ENCODE results near the gene HOTAIR.

Gene HOTAIR

GRCh38 chr12:53990311-53991076, 15.7 kb upstream of the HOTAIR start:
- no peak for DNase-seq
- no peaks in the 10 kb centered on the region for H3K36me3 ChIP-seq
- H3K9me3 ChIP-seq (ENCODE audit: severe bottlenecking): no peaks in the 10 kb centered on the region
- no peak for TF ChIP-seq CTCF (IDR thresholded peaks at IDR 0.05; ENCODE audit: low read depth, low read length)
- H3K27ac ChIP-seq: peak overlapping the region; percentile 16
- no peak overlapping the region for H3K4me3 ChIP-seq (ENCODE audit: low read depth, low read length)
- H3K27me3 ChIP-seq (ENCODE audit: insufficient read depth, low read depth, severe bottlenecking): no peaks in the 10 kb centered on the region

- H3K9me3 ChIP-seq (ENCODE audit: severe bottlenecking): no peaks in the 10 kb centered on the region
- peak; percentile 43 for DNase-seq
- no peaks in the 10 kb centered on the region for H3K36me3 ChIP-seq
- peak overlapping the region; percentile 1; the same call in 1 of the 2 replicates for H3K27ac ChIP-seq
- peak; percentile 46; the same call in 1 of the 2 replicates for TF ChIP-seq CTCF (IDR thresholded peaks at IDR 0.05; ENCODE audit: low read depth, low read length)
- H3K27me3 ChIP-seq (ENCODE audit: insufficient read depth, low read depth, severe bottlenecking): no peaks in the 10 kb centered on the region
- H3K4me3 ChIP-seq (ENCODE audit: low read depth, low read length): no peak overlapping the region
Measured at GRCh38 chr12:53989227-53990113, 14.7 kb upstream of the HOTAIR start.

- Histone ChIP-seq H3K27me3 (ENCODE audit: insufficient read depth, low read depth, severe bottlenecking) (no peaks in the 10 kb centered on the region), H3K9me3 (ENCODE audit: severe bottlenecking) (no peaks in the 10 kb centered on the region), H3K36me3 (no peaks in the 10 kb centered on the region), H3K27ac (no peak overlapping the region), H3K4me3 (ENCODE audit: low read depth, low read length) (no peak overlapping the region)
- no peak for DNase-seq
- TF ChIP-seq CTCF (IDR thresholded peaks at IDR 0.05; ENCODE audit: low read depth, low read length): no peak
Measured at GRCh38 chr12:53988541-53989226, 13.9 kb upstream of the HOTAIR start.

GRCh38 chr12:53987787-53988230, 13.1 kb upstream of the HOTAIR start:
- Histone ChIP-seq H3K27ac (no peak overlapping the region), H3K4me3 (ENCODE audit: low read depth, low read length) (no peak overlapping the region), H3K27me3 (ENCODE audit: insufficient read depth, low read depth, severe bottlenecking) (no peaks in the 10 kb centered on the region), H3K9me3 (ENCODE audit: severe bottlenecking) (no peaks in the 10 kb centered on the region), H3K36me3 (no peaks in the 10 kb centered on the region)
- no peak for TF ChIP-seq CTCF (IDR thresholded peaks at IDR 0.05; ENCODE audit: low read depth, low read length)
- no peak for DNase-seq

GRCh38 chr12:53986686-53987483, 12.1 kb upstream of the HOTAIR start:
- DNase-seq: no peak
- H3K9me3 ChIP-seq (ENCODE audit: severe bottlenecking): no peaks in the 10 kb centered on the region
- H3K4me3 ChIP-seq (ENCODE audit: low read depth, low read length): peak overlapping the region; percentile 71
- TF ChIP-seq CTCF (IDR thresholded peaks at IDR 0.05; ENCODE audit: low read depth, low read length): no peak
- H3K36me3 ChIP-seq: no peaks in the 10 kb centered on the region
- H3K27ac ChIP-seq: no peak overlapping the region
- no peaks in the 10 kb centered on the region for H3K27me3 ChIP-seq (ENCODE audit: insufficient read depth, low read depth, severe bottlenecking)
